H54 (cell line): ENCODE results near the gene PRDM7.

Source experiments
- DNase-seq: peaks from one replicate; pipeline ENCODE4 v3.0.0; 2011; ENCODE audit warnings: low spot score, mixed read lengths; ENCODE audit not compliant: insufficient read length
- FAIRE-seq: peaks from 3 replicates; lab custom pipeline; 2011; peaks lifted over from hg19 to GRCh38; lab: Jason Lieb, UNC
- POLR2A ChIP-seq: IDR thresholded peaks from 2 replicates; pipeline ENCODE4 v1.6.1; 2011; ENCODE audit warnings: low read depth, mild to moderate bottlenecking, low read length

Gene PRDM7

DNA sequence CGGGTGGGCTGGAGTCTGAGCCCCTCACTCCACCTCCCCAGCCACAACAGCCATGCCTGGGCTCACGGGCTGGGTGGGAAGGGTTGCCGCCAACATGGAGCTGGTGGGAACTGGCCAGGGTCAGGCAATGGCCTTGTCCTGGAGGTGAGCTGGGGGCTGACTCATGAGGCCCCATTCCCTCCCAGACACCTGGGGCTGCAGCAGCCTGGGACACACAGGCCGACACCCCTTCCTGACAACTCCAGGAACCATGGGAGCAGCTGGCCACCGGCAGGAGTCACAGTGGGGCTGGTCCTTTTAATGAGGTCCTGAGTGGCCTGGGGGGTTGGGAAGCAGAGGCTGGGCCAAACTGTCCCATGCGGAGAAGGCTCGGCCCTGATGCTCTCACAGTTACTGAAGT is 70.1 kb downstream of the PRDM7 start:
- TF ChIP-seq POLR2A = no peak
- DNase-seq = no peak
- FAIRE-seq = no peak
